Glutamatergic neuron (in vitro differentiated cells): ENCODE measurements around the gene CRACR2B. TPM values are rescaled to one million over a fixed set of nuclear protein-coding genes. Genes with fewer than 3 reads are reported as not detected.

ENCODE experiments used
- DNase-seq: peaks from one replicate; pipeline ENCODE4 v3.0.0; 2022
- H3K27ac Mint-ChIP-seq: one replicate; pipeline ENCODE4 v1.8.0; 2020; ENCODE audit warnings: mild to moderate bottlenecking, mixed read lengths, inconsistent platforms; ENCODE audit not compliant: unreplicated experiment
- H3K27me3 Mint-ChIP-seq: one replicate; pipeline ENCODE4 v1.8.0; 2020; ENCODE audit warnings: mild to moderate bottlenecking, moderate library complexity, mixed read lengths, inconsistent platforms; ENCODE audit not compliant: unreplicated experiment
- H3K36me3 Mint-ChIP-seq: one replicate; pipeline ENCODE4 v1.8.0; 2020; ENCODE audit warnings: mild to moderate bottlenecking, mixed read lengths, inconsistent platforms; ENCODE audit not compliant: unreplicated experiment
- H3K4me1 Mint-ChIP-seq: one replicate; pipeline ENCODE4 v1.8.0; 2020; ENCODE audit warnings: mild to moderate bottlenecking, low read depth, mixed read lengths, inconsistent platforms; ENCODE audit not compliant: unreplicated experiment
- H3K4me3 Mint-ChIP-seq: one replicate; pipeline ENCODE4 v1.8.0; 2020; ENCODE audit warnings: mild to moderate bottlenecking, mixed read lengths, inconsistent platforms; ENCODE audit not compliant: unreplicated experiment
- H3K9me3 Mint-ChIP-seq: one replicate; pipeline ENCODE4 v1.8.0; 2020; ENCODE audit warnings: mild to moderate bottlenecking, moderate library complexity, mixed read lengths, inconsistent platforms; ENCODE audit not compliant: unreplicated experiment
- CTCF ChIP-seq: fragments of 200-600 bp; sonication (generic); IDR thresholded peaks from one replicate; pipeline ENCODE4 v1.5.0; 2021; ENCODE audit not compliant: partially characterized antibody, unreplicated experiment
- total RNA-seq: library from RNA; stranded (reverse); fragmentation: NEBNext Ultra II Directional; extraction: Animal tissue kit (Norgen Biotek cat#: 25700); gene quantifications from one replicate; pipeline ENCODE4 v1.2.1, GENCODE V29; 2021; ENCODE audit not compliant: unreplicated experiment

The CRACR2B gene
- total RNA-seq, 1 donor from 2014 or later = 19.7 TPM

GRCh38 chr11:802693-803466 is 24.8 kb upstream of the CRACR2B start:
- peak overlapping the region; percentile 52 for H3K4me3 Mint-ChIP-seq
- no peak for TF ChIP-seq CTCF
- H3K9me3 Mint-ChIP-seq = peaks cover 8% of the 10 kb centered on the region
- peak; percentile 17 for DNase-seq
- H3K27me3 Mint-ChIP-seq = peaks cover 7% of the 10 kb centered on the region
- peaks cover 4% of the 10 kb centered on the region for H3K4me1 Mint-ChIP-seq
- no peaks in the 10 kb centered on the region for H3K36me3 Mint-ChIP-seq
- no peak overlapping the region for H3K27ac Mint-ChIP-seq

- Mint-ChIP-seq H3K27ac (no peak overlapping the region), H3K4me3 (no peak overlapping the region), H3K36me3 (no peaks in the 10 kb centered on the region), H3K4me1 (peaks cover 4% of the 10 kb centered on the region), H3K9me3 (peaks cover 9% of the 10 kb centered on the region), H3K27me3 (peaks cover 8% of the 10 kb centered on the region)
- TF ChIP-seq CTCF = no peak
- no peak for DNase-seq
These were observed 24.3 kb upstream of the CRACR2B start for GRCh38 chr11:803467-803742.

- Mint-ChIP-seq H3K4me3 (peak overlapping the region; percentile 74), H3K9me3 (peaks cover 9% of the 10 kb centered on the region), H3K27me3 (peaks cover 8% of the 10 kb centered on the region), H3K4me1 (peaks cover 4% of the 10 kb centered on the region), H3K36me3 (no peaks in the 10 kb centered on the region), H3K27ac (no peak overlapping the region)
- TF ChIP-seq CTCF = no peak
- DNase-seq = peak; percentile 75
These were observed 23.7 kb upstream of the CRACR2B start for GRCh38 chr11:803770-804598.

GRCh38 chr11:804599-804964 is 23.1 kb upstream of the CRACR2B start:
- Mint-ChIP-seq H3K4me3 (peak overlapping the region; percentile 74), H3K27me3 (peaks cover 8% of the 10 kb centered on the region), H3K4me1 (peaks cover 4% of the 10 kb centered on the region), H3K27ac (no peak overlapping the region), H3K36me3 (no peaks in the 10 kb centered on the region), H3K9me3 (peaks cover 9% of the 10 kb centered on the region)
- DNase-seq = no peak
- no peak for TF ChIP-seq CTCF
